Upper lobe of left lung (tissue), 4 donors: ENCODE measurements around the gene SEPHS1.

Source experiments
- EP300 ChIP-seq, 4 donors: sonication (generic); formaldehyde crosslinking; IDR thresholded peaks; one replicate each; pipeline ENCODE4 v1.5.1; 2017; ENCODE audit warnings: antibody characterized with exemption in 4 of 4, control low read depth in 2 of 4
- POLR2A ChIP-seq, 4 donors: fragments of 450-650 bp; IDR thresholded peaks; one replicate each; pipeline ENCODE4 v1.5.1; 2016 to 2017; ENCODE audit warnings: antibody characterized with exemption in 4 of 4, mild to moderate bottlenecking in 2 of 4
- POLR2AphosphoS5 ChIP-seq, 2 donors: sonication (generic); formaldehyde crosslinking; IDR thresholded peaks; one replicate each; pipeline ENCODE4 v1.5.1; 2017; ENCODE audit warnings: antibody characterized with exemption in 2 of 2
- TF ChIP-seq, protein P1 (sequence below), 6 experiments: fragments of 450-650 bp in 4 of 6; fragments of 200-600 bp in 2 of 6; sonication (generic) in 2 of 6; IDR thresholded peaks; one replicate each; pipeline ENCODE4 v1.5.1; 2016 to 2019; ENCODE audit warnings: antibody characterized with exemption in 6 of 6

DNA sequence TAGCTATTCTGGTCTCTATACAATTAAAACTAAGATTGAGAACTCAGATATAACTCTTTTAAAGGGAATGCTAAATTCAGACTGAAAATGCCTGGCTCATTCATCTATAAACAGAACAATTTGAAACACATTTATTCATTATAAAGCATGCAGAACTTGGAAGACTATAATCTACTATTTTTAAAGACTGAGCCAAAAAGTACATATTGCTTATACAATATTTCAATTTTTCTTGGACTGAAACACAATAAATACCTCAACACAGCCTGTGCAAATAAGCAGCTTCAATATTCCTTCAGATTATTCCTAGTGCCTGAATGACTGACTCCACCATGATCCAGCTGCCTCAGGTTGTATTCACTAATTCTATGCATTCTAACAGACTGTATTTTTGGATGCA is 32.7 kb downstream of the SEPHS1 start:
- TF ChIP-seq, protein P1, sequence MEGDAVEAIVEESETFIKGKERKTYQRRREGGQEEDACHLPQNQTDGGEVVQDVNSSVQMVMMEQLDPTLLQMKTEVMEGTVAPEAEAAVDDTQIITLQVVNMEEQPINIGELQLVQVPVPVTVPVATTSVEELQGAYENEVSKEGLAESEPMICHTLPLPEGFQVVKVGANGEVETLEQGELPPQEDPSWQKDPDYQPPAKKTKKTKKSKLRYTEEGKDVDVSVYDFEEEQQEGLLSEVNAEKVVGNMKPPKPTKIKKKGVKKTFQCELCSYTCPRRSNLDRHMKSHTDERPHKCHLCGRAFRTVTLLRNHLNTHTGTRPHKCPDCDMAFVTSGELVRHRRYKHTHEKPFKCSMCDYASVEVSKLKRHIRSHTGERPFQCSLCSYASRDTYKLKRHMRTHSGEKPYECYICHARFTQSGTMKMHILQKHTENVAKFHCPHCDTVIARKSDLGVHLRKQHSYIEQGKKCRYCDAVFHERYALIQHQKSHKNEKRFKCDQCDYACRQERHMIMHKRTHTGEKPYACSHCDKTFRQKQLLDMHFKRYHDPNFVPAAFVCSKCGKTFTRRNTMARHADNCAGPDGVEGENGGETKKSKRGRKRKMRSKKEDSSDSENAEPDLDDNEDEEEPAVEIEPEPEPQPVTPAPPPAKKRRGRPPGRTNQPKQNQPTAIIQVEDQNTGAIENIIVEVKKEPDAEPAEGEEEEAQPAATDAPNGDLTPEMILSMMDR (IDR thresholded peaks at IDR 0.05), result no peak
- TF ChIP-seq POLR2A (IDR thresholded peaks at IDR 0.05), result no peak
- no peak for TF ChIP-seq POLR2AphosphoS5 (IDR thresholded peaks at IDR 0.05)
- no peak for TF ChIP-seq EP300 (IDR thresholded peaks at IDR 0.05)
